HG02798 (cell line): ENCODE data around the gene PGS1.

Experiments
- ATAC-seq: cut with Tn5 transposase; IDR thresholded peaks from one replicate; pipeline ENCODE4 v1.9.1; 2021; ENCODE audit warnings: mild to moderate bottlenecking; ENCODE audit not compliant: unreplicated experiment, poor library complexity

The PGS1 gene

GRCh38 chr17:78406920-78407319 is 28.5 kb downstream of the PGS1 start:
- ATAC-seq: no peak

DNA sequence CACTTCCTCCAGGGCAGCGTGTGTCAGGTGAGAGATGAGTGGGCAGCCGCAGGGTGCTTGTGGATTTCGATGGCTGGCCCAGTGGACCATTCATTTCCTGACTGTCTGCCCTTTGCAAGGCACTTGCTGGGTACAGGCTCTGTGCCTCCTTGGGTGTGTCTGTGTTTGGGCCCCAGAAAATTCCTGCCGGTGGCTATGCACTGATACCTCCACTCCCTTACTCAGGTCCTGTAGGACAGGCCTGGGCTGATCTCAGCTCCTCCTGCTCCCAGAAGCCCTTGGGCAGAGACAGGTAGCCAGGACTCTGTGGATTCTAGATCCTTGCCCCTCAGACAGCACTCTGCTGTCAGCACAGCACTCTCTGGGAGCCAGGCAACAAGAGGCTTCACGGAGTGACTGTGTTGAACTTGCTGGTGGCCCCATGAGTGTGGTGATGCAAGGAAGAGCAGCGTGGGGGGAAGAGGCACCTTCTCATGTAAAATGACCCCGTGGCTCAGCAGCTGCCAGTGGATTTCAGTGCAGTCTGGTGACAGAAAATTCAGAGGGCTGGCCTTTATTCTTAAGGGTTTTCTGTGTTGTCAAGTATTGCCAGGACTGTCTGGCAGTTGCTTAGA is 29.0 kb downstream of the PGS1 start:
- no peak for ATAC-seq

- ATAC-seq: no peak
Measured at GRCh38 chr17:78408476-78409050, 30.1 kb downstream of the PGS1 start.

DNA sequence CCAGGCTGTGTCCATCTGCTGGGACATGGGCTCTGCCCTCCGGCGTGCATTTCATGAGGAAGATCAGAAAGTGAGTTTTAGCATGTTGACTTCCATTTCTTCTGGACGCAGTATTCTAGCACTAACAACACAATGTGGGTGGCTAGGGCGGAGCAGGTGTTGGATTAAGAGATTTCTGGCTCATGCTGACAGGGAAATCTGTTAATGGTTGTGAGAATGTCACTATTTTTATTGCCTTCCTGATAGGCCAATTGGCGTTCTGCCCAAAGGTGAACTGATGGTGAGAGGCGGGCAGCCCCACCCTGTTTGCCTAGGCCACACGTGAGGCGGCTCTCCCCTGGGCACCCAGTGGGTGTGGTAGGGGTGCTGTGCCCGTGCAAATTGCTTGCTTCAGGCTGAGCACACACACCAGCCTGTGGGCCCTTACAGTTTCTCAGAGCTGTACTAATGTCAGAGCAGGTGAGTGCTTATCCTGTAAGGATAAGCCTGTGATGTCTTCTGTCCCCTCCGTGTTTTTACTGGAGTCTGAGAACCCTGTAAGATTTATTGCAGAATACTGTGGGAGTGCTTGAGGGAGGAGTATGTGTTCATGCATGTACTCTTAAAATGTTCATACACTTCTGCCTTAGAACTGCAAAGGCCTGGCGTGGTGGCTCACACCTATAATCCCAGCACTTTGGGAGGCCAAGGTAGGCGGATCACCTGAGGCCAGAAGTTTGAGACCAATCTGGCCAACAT is 30.9 kb downstream of the PGS1 start:
- no peak for ATAC-seq

GRCh38 chr17:78411241-78411857 is 32.9 kb downstream of the PGS1 start:
- ATAC-seq: no peak

DNA sequence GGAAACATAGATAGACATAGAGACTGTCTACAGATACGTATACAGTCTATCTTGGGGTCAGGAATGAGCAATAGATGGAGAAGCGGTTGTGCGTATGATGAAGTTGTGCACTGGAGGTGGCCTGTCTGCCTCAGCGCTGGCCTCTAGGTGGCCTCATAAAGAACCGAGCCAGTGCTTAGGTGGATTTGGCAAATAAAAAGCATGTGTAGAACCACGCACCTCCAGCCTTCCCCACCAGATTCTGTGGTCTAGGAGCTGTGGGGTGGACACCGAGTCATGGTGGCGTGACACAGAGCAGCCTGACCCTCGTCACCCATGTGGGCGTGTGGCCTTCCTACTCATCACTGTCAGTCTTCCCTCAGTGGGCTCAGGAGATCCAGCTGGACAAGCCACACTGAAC is 34.0 kb downstream of the PGS1 start:
- no peak for ATAC-seq

DNA sequence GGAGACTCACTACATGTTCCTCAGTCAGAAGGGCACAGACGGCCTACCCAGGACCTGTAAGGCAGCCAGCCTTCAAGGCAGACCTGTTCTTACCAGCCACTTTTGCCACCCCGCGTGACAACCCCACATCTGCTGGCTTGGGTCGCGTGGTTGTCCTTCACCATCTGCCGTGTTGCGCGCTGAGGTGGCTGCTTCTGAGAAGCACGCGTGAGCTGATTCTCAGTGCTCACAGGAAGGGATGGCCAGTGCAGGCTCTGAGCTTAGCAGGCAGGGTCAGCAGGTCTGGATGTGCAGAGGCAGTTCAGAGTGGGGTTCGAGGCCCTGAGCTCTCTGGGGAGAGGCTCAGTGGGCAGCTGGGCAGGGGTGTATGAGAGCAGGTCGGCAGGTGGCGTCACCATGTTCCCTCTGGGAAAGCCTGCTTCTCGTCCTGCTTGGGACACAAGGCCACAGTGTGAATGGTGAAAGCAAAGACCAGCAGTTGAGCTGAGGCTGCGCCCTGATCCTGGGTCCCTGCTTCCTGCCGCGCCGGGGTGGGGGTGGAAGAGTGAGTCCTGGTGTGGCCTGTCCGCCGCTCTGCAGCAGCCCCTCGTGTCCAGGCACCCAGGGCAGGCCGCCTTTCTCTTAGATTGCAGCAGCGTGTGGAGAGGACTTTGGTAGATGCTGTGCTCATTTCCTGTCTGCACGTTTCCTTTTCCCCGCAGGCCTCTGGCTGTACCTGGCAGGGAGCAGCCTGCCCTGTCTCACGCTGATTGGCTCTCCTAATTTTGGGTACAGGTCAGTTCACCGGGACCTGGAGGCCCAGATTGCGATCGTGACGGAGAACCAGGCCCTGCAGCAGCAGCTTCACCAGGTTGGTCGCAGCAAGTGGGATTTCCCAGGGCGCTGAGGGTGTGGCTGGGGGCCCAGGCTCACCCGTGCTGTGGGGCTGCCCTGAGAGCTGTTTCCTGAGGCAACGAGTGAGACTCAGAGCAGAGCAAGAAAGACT is 36.0 kb downstream of the PGS1 start:
- ATAC-seq: no peak

DNA sequence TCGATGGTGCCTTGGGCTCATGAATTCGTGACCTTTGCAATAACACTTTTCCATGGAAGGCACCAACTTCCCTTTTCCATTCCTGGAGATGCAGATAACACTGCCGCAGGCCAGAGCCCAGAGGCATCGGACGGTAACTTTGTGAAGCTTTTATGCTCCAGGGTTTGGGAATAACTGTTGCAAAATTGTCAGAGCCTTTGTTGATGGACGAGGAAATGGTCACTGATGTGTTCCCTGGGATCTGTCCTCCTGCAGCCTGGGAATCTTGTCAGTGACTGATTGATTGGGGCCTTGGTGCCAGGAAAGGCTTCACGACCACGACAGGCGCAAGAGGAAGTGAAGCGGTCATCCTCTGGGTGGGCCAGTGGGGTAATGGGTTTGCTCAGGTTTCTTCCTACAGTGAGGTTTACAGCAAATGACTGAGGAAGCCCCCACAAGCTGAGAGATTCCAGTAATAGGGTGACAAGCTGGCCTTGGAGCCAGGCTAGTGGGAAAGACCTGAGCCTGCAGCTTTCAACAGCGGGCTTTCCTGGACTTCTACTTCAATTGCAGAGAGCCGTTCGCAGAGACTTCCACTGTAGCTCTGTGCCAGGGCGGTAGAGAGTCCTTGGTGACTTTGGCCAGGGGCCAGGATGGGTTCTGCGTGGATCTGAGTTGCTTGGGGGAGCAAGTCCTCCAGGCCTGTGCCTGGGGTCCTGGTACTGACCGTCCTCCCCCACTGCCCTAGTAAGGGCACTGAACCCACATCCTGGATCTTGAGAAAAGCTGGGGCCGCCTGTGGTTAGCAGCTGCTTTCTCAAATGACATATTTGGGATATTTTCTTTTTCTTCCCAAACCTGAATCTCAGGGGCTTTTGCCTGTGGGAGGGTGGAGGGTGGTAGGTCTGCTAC is 37.6 kb downstream of the PGS1 start:
- ATAC-seq: no peak

GRCh38 chr17:78416791-78417530 is 38.5 kb downstream of the PGS1 start:
- no peak for ATAC-seq

DNA sequence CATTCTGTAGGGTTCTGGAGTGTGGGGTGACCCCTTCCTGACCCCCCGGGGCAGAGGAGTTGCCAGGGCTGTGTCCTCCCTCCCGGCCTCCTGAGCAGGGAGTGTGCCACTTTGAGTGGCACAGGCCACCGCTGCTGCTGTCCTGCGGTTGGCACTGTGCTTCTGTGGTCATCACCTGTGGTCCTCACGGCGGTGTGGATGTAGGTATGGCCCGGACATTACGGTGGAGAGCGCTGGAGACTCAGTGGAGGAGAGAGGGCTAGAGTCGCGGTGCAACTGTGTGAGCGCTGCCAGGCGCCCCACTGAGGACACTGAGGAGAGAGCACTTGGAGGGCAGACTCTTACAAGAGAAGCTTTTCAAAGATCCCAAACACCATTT is 39.1 kb downstream of the PGS1 start:
- ATAC-seq: no peak

DNA sequence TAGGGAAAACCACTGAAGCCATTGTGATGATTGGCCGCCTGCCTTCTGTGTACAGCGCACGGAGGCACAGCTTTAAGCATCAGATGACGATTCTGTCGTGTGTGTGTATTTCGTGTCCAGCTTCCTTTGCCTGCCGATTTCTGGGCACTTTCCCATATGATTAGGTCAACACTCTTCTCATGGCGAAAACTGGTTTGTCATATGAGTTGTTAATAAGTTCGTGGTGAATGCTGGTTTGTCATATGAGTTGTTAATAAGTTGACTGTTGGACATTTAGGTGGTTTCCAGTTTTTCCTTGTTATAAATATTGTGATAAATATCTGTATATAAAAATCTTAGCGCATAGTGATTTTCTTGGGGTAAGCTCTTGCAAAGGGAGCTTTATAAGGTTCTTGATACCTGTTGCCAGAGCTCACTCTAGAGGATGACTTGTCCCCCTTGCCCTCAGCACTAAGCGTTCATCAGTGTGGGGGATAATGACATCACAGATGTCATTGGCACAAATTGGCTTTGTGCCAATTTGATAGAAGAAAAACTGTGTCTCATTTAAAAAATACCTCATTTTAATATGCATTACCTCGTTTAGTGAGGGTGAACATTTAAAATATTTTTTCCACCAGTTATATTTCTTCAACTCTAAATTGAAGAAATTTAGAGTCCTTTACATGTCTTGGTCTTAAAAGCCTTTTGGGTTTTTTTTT is 40.0 kb downstream of the PGS1 start:
- ATAC-seq: no peak

DNA sequence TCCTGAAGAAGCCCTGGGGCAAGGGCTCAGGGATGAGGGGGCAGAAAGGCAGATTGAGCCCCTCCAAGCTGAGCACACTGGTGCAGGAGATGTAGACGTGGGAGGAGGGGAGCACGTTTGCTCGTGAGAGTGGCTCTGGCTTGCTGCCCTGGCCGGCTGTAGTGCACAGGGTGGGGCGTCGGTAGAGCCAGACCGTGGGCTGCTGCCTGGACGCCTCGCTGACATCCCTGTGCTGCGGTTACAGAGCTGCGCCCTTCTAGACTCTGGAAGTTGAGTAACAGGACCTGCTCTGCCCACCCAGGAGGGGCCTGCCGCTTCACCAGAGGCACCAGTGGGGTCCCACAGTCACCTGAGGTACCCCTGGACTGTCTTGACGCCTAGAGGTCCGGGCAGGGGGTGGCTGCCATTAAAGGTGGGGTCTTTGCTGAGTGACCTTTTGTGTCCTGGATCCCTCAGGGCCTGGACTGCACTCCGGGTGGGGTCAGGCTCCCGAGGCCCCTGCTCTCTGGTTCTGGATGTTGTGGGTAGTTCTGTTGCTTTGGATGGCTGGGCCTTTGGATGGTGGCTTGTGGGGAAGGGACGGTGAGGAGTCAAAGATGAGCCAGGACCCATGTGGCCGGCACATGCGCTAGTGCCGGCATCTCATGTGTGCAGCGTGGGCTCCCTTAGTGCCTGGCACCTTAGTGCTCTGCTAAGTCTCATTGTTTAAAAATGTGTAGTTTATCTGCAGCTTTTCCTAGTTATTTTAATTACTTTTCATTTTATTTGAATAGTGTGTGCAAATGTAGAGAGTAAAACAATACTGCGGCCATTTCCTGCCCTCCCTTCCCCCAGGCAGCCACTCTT is 41.7 kb downstream of the PGS1 start:
- ATAC-seq: no peak

- ATAC-seq: no peak
Measured at GRCh38 chr17:78421084-78421533, 42.7 kb downstream of the PGS1 start.

DNA sequence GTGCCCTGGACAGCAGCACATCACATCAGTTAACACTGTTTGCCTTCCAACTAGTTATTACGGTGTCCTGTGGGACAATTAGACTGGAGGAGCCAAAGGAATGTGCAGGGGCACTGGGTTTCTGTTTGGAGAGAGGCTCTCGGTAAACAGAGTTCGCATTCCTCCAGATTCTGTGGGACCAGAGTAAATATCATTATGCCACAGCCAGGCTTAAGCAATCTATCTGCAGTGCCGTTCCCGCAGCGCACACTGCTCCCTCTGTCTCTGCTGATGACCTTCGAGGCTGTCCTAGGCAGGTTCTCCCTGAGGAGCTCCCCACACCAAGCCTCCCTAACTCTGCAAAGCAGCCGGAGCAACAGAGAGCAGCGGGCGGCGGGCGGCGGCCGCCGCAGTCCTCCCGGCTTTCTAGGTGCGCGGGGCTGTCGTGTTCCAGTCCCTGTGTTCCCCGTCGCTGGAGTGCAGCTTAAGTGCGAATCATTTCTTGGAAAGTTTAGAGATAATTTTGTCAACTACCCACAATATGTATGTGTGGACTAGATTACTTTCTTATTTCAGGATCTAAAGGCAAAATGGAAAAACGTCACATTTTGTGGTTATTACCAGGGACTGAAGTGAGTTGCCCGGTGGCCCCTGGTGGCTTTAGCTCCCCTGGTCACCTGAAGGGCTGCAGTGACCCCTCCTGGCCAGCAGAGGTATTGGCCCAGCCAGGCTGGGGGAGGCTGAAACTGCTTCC is 43.3 kb downstream of the PGS1 start:
- peak; percentile 50 for ATAC-seq

DNA sequence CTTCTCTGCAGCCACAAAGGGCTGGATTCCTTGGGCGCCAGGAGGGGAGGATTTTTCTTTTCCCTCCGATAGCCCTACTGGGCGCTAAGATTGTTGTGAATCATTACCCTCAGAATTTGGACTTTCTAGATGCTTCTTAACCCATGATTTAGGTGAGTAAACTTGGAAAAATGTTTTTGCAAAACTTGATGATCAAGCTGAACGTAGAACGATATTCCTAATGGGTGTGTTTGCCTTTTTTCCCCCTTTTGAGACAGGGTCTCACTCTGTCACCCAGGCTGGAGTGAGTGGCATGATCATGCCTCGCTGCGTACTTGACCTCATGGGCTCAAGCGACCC is 43.8 kb downstream of the PGS1 start:
- no peak for ATAC-seq

DNA sequence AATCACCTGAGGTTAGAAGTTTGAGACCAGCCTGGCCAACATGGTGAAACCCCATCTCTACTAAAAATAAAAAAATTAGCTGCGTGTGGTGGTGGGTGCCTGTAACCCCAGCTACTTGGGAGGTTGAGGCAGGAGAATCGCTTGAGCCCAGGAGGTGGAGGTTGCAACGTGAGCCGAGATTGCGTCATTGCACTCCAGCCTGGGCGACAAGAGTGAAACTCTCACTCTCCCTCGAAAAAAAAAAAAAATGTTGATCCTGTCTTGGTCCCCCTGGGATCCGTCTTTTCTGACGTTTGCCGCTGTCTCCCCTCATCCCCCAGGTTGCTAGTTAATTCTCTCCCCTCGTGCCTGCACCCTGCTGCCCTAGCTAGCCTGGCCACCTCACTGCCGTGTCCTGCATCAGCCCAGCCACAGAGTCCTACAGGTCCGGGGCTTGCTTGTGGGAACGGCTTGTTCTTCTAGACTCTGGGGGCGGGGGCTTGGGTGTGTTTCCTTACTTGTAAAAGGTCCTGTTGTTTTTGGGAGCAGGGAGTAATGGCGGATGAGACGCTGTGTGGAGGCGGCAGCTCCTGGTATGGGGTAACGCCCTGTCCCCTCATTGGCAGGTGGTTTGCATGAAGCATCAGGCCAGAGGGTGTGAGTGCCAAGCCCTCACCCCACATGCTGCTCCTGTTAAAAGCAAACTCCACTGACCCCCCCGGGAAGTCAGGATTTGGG is 44.6 kb downstream of the PGS1 start:
- ATAC-seq: no peak
